C4-2B (cell line): ENCODE results near the gene UNC119.
A peak's percentile ranks its signal among the peaks of the same experiment; 100 is the strongest.

Experiments used
- H3K27ac ChIP-seq: fragments of 450-650 bp; 2 replicates; pipeline ENCODE4 v1.5.1; 2017
- ZFX ChIP-seq: fragments of 450-650 bp; IDR thresholded peaks from 2 replicates; pipeline ENCODE4 v1.6.1; 2017
- TF ChIP-seq, protein P1 (sequence below): fragments of 450-650 bp; conservative IDR thresholded peaks from 2 replicates; pipeline ENCODE4 v1.5.1; 2017; ENCODE audit warnings: mild to moderate bottlenecking

Gene UNC119

DNA sequence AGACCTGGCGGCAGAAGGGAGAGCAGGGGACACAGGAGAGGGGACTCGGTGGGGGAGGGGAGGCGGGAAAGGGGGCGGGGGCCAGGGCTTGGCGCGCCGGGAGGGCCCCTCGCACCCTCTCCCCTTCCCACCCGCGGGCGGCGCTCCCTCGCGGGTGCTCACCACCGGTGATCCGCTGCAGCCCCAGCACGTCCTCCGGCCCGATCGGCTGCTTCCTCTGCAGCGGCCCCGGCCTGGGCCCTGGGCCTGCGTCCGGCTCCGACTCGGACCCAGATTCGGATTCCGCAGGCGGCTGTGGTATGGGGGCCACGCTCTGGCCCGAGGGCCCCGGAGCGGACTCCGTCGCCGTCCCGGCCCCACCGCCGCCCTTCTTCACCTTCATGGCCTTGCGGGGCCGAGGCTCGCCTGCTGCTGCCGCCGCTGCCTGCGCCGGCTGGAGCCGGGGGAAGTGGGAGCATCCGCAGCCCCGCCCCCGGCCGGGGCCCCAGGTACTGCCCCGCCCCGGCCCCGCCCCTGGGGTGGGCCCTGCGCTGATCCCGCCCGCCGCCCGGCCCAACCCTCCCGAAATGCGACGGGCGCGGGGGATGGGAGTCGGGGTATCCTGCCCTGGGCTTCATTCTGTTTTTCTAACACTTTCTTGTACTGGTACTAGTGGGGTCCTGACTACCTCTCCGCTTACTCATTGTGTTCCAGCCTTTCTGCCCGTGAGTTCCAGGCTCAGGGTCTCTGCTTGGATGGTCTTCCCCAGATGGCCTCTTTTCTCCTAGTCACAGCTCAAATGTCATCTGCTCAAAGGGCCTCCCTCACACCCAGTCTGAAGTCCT lies at the start of gene UNC119:
UNC119 (minus strand) TSS at position 449 of the 824 bp plus-strand sequence; CDS start at position 382, 67 bp downstream.
- peak within 1 kb of the TSS; percentile 64 for H3K27ac ChIP-seq
- TF ChIP-seq, protein P1, sequence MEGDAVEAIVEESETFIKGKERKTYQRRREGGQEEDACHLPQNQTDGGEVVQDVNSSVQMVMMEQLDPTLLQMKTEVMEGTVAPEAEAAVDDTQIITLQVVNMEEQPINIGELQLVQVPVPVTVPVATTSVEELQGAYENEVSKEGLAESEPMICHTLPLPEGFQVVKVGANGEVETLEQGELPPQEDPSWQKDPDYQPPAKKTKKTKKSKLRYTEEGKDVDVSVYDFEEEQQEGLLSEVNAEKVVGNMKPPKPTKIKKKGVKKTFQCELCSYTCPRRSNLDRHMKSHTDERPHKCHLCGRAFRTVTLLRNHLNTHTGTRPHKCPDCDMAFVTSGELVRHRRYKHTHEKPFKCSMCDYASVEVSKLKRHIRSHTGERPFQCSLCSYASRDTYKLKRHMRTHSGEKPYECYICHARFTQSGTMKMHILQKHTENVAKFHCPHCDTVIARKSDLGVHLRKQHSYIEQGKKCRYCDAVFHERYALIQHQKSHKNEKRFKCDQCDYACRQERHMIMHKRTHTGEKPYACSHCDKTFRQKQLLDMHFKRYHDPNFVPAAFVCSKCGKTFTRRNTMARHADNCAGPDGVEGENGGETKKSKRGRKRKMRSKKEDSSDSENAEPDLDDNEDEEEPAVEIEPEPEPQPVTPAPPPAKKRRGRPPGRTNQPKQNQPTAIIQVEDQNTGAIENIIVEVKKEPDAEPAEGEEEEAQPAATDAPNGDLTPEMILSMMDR = no peak
- TF ChIP-seq ZFX = peak; percentile 89; the same call in 1 of the 2 replicates

- H3K27ac ChIP-seq = peak overlapping the region; percentile 84
- TF ChIP-seq, protein P1 = no peak
- TF ChIP-seq ZFX = no peak
Measured at GRCh38 chr17:28599311-28600184, 47.1 kb upstream of the UNC119 start.

DNA sequence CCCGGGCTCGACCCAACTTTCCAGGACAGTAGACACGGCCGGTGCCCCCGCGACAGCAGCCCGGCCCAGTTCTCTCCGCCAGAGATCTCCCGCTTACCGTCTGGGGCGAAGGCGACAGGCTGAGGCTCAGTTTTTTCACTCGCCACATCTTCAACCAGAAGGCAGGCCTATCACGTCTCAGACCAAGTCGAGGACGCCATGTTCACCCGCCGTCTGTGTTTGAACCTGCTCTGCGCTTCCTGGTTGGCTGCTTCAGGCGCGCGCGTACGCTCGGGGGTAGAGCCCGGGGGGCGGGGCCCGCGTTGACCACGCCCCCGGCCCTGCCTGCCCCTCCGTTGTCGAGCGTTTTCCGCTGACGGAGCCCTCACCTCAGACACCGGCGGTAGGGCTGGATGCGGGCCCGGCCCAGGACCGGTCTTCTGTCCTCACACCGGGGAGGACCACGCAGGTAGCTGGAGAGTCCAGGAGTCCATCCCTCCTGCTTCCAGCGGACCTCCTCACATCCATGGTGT lies 46.4 kb upstream of the UNC119 start, which contains the start of gene SPAG5:
SPAG5 (minus strand) TSS at position 227 of the 512 bp plus-strand sequence; CDS start at position 148, 79 bp downstream.
- peak within 1 kb of the TSS; percentile 84 for H3K27ac ChIP-seq
- peak; percentile 63; the same call in 1 of the 2 replicates for TF ChIP-seq ZFX
- TF ChIP-seq, protein P1 = no peak

DNA sequence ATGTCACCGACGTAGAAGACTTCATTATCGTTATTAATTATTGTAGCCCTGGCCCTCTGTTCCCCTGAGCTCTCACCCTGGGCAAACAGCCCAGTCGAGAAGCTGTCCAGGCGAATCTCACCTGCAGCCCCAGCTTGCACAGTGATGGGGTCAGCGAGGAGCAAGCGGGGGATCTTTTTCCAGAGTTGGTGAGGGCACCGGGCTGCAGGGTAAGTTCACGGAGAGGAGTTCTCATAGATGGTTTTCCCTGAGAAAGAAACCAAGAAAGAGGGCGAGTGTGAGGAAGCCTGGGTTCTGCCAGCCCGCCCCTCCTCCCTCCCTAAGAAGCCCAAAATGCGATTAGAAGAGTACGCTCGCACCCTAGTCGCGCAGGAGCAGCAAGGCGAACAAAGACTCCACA lies 46.0 kb upstream of the UNC119 start:
- TF ChIP-seq ZFX = no peak
- TF ChIP-seq, protein P1 = no peak
- peak overlapping the region; percentile 84 for H3K27ac ChIP-seq

DNA sequence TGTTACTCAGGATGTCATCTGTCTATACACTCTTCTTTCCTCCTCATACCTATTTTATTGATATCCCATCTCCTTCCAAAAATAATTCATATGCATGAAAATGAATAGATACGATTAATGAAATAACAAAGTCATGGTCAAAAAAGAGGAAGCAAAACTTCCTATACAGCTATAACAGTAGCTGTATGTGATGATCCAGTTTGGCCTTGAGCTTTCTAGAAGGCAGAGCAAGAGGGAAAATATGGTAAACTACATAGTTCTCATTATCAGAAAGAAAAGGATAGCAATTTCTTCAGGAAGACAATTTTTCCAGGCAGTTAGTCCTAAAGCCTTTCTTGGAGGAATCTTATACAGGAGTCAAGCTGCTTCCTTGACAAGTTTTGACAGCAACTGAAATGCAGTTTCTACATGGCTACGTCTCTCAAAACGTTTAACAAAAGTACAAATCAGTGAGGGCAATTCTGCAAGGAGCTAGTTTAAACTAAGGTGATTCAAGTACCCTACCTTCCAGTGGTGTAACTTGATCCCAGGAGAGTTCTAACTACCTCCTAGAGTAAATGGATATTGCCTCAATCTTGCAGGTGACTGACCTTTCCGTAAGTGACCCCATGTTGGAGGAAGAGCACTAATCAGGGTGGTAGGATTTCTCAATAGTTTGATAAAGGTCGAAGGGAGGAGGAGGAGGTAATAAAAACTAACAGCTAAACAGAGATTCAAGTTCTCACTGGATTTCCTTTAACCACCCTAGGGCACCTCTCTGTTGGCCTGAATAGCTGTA lies 45.4 kb upstream of the UNC119 start:
- no peak for TF ChIP-seq ZFX
- TF ChIP-seq, protein P1 = no peak
- peak overlapping the region; percentile 84 for H3K27ac ChIP-seq

- no peak overlapping the region for H3K27ac ChIP-seq
- TF ChIP-seq, protein P1 = no peak
- no peak for TF ChIP-seq ZFX
Measured at GRCh38 chr17:28592260-28592659, 39.8 kb upstream of the UNC119 start.
